VCaP (cell line): ENCODE results near the gene RGS11.

Source experiments
- H3K27ac ChIP-seq: fragments of 450-650 bp; 2 replicates; pipeline ENCODE4 v1.5.1; 2017
- TF ChIP-seq, protein P1 (sequence below): fragments of 450-650 bp; conservative IDR thresholded peaks from 2 replicates; pipeline ENCODE4 v1.5.1; 2017; ENCODE audit warnings: mild to moderate bottlenecking, moderate library complexity

The RGS11 gene

DNA sequence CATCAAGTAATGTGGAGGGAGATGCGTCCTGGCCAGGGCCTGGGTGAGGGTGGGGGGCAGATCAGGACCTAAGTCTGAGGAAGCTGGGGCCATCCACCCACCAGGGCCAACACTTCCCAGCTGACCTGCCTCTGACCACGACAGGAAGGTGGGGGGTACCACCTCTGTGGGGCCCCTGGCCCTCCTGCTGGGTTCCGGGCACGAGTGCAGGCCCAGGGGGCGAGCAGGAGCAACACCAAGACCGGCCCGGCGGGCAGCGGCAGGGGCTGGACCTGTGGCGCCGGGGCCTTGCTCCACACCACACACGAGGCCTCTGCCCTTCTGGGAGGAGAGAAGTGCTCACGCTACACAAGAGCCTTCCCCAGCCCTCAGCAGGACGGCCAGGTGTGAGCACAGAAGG lies 20.5 kb upstream of the RGS11 start:
- no peak overlapping the region for H3K27ac ChIP-seq
- TF ChIP-seq, protein P1, sequence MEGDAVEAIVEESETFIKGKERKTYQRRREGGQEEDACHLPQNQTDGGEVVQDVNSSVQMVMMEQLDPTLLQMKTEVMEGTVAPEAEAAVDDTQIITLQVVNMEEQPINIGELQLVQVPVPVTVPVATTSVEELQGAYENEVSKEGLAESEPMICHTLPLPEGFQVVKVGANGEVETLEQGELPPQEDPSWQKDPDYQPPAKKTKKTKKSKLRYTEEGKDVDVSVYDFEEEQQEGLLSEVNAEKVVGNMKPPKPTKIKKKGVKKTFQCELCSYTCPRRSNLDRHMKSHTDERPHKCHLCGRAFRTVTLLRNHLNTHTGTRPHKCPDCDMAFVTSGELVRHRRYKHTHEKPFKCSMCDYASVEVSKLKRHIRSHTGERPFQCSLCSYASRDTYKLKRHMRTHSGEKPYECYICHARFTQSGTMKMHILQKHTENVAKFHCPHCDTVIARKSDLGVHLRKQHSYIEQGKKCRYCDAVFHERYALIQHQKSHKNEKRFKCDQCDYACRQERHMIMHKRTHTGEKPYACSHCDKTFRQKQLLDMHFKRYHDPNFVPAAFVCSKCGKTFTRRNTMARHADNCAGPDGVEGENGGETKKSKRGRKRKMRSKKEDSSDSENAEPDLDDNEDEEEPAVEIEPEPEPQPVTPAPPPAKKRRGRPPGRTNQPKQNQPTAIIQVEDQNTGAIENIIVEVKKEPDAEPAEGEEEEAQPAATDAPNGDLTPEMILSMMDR: no peak

DNA sequence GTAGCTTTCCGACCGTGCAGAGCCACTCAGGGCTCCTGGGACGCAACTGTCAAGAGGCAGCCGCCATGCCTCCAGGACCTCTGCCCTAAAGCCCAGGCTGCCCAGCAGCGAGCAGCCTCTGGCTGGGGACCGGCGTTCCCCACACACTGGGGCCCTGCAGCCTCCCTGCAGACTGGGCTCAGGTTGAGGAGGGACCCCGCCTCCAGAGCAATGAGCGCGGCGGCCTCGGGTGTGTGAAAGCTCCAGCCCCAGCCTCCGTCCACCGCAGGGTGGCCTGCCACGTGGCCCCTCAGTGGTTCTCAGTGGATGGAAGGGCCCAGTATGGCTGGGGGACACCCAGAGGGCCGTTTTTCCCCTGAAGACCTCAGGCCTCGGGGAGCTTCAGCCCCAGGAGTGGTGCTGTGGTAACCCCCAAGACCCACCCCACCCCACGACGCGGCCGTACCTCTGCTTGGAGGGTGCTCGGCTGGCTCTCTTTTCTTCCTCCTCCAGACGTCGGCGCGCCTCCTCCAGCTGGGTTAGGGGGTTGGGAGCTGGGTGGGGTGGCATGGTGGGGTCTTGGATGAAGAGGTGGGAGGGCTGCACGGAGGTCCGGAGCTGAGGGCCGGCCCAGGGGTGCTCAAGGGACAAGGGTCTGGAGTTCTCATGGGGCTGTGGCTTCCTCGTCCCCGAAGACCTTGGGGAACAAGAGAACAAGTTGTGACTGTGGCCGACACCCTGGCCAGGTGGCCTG lies 17.5 kb upstream of the RGS11 start:
- H3K27ac ChIP-seq: no peak overlapping the region
- TF ChIP-seq, protein P1: no peak

DNA sequence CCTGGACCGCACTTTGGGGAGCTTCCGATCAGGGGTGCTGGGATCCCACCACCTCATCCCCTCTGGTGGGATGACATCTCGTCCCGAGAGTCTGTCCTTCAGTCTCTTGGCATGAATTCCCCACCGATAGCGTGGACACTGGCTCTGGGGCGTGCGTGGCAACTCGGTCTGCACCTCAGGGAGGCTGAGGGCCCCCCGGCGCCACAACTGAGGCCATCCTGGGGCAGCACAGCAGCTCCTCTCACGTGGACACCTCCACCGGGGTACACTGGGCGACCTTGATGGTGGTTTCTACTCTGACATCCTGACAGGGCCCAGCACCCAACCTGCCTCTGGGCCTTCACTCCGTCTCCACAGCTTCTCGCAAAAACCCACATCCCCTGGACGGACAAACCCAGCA lies 15.8 kb upstream of the RGS11 start:
- H3K27ac ChIP-seq: no peak overlapping the region
- TF ChIP-seq, protein P1: no peak

DNA sequence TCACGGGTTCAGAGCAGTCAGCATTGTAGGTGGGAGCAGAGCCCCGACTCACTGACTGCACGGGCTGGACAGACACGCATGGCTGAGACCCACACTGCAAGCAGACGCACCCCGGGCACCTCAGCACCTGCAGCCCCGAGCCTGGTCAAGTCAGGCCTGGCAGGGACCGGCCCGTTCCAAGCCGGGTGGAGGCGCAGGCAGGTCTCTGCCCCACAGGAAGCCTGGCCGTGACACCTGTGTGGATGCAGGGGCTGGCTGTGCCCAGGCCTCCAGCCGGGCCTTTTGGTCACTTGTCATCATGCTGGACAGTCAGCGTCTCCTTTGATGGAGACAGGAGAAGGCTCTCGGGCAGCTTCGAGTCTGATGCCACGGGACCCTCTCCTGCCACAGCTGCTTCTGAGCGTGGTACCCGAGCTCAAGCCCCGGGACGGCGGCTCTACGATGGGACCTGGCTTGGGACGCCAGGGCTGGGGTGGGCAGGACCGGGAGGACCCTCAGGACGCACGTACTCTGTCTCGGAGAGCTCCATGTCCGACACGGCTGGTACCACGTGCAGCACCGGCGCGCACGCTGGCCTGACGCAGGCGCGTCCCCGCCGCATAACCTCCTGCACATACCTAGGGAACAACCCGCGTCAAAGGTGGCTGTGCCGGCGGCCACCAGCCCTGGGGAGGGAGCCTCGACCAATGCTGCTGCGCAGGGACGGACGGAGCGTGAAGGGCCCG lies 15.1 kb upstream of the RGS11 start:
- no peak overlapping the region for H3K27ac ChIP-seq

DNA sequence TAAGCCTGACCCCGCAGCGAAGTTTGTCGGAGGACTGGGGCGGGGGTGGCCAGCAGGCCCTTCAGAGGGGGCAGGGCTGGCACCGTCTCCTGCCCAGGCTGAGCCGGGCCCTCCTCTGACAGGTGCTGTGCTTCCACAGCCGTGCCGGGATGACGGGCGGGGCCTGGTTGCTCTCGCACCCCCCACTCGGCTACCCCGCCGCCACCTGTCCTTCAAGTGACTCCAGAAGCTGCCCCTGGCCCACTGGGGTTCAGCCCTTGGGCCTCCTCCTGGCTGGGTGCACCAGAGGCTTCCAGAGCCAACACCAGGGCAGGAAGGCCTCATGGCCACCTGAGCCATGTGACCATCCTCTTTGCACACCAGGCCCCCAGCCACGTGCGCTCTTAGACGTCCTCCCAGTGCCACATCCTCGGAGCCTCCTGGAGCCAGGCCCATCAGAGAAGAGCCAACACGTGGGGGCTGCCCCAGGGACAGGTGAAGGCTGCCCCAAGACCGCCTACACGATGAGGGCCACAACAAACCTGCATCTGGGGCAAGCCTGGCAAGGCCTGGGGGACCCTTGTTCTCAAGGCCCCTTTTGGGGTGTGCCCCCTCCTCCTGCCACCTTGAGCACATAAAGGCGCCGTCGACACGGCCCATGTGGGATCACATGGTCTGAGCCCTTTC lies 14.4 kb upstream of the RGS11 start:
- TF ChIP-seq, protein P1: no peak
- no peak overlapping the region for H3K27ac ChIP-seq

More for the DNA sequence above, 15.1 kb upstream of the RGS11 start:
- TF ChIP-seq, protein P1: no peak

DNA sequence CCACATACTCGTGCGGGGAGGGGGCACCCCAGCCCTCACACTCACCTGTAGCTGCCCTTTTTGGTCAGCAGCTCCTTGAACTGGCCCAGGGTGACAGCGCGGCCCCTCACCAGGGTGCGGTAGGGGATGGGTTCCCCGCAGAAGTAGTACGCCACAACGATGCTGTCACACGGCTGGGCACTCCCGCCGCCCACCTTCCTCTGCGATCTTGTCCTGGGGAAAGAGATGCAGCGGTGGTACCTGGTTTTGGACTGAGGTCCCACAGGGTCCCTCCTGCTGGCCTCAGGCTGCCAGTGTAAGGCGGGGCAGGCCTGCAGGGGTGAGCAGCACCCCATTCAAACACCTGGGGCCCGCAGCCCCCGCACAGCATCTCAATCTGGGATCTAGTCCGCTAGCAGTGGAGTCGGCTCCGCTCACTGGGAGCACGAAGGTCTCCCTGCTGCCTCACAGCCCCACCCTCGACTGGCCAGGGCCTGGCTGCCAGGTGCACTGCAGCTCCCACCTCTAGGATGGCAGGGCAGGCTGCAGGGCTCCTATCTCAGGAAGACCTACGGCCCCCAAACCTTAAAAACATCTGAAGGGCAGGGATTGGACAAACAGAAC lies 13.8 kb upstream of the RGS11 start:
- TF ChIP-seq, protein P1: no peak

More for the DNA sequence above, 13.8 kb upstream of the RGS11 start:
- H3K27ac ChIP-seq: no peak overlapping the region
